ENCODE results near the gene RTN4RL2.

GRCh38 chr11:57436031-57436430, 24.3 kb upstream of the RTN4RL2 start:
- no peak for TF ChIP-seq E4F1 (IDR thresholded peaks at IDR 0.05; ENCODE audit: borderline replicate concordance, partially characterized antibody)
- TF ChIP-seq SP1 (IDR thresholded peaks at IDR 0.05; ENCODE audit: low read depth, low read length): no peak
- TF ChIP-seq CTCF (IDR thresholded peaks at IDR 0.05 in 2 of 3, conservative IDR thresholded peaks at IDR 0.05 in 1 of 3; ENCODE audit: control insufficient read depth in 2 of 3, extremely low read depth in 1 of 3, insufficient read depth in 1 of 3, low read depth in 3 of 3, low read length in 3 of 3): no peak
- no peak for TF ChIP-seq SMC3 (IDR thresholded peaks at IDR 0.05; ENCODE audit: borderline replicate concordance, low read length)

Data from GM12878 (cell line).